Measurements from ENCODE around the gene NDUFS2. TPM values are rescaled to one million over a fixed set of nuclear protein-coding genes. Genes with fewer than 3 reads are reported as not detected.
"Not testable (repeated sequence)": the region's sequence is repeated elsewhere in the genome, so short reads cannot be mapped to it uniquely, and the experiment has no call there.

Gene NDUFS2
- total RNA-seq, 1 experiment from 2014 or later = 118 TPM

GRCh38 chr1:161207173-161207572, 5.0 kb downstream of the NDUFS2 start:
- DNase-seq (ENCODE audit: low read depth) = no peak
- in situ Hi-C loops (cut with HindIII; ENCODE audit: low pct_unique_long_range_greater_than_20kb, low sequenced_read_pairs) = loop anchor here (25.0 kb wide), 1 partner anchor 180 kb away; no protein-coding TSS in a partner anchor

GRCh38 chr1:161209790-161210409, 7.7 kb downstream of the NDUFS2 start:
- in situ Hi-C loops (cut with HindIII; ENCODE audit: low pct_unique_long_range_greater_than_20kb, low sequenced_read_pairs) = loop anchor here (25.0 kb wide), 1 partner anchor 177 kb away; no protein-coding TSS in a partner anchor
- peak; percentile 54 for DNase-seq (ENCODE audit: low read depth)

- in situ Hi-C loops (cut with HindIII; ENCODE audit: low pct_unique_long_range_greater_than_20kb, low sequenced_read_pairs) = loop anchor here (25.0 kb wide), 1 partner anchor 173 kb away; no protein-coding TSS in a partner anchor
- DNase-seq (ENCODE audit: low read depth) = no peak
Measured at GRCh38 chr1:161214369-161214768, 12.2 kb downstream of the NDUFS2 start.

GRCh38 chr1:161215076-161215475, 12.9 kb downstream of the NDUFS2 start, which contains the start of gene FCER1G:
TSS of gene FCER1G (plus strand) at chr1:161215295. CDS start at chr1:161215322, 27 bp downstream.
- in situ Hi-C loops (cut with HindIII; ENCODE audit: low pct_unique_long_range_greater_than_20kb, low sequenced_read_pairs) = loop anchor here (25.0 kb wide), 1 partner anchor 172 kb away; no protein-coding TSS in a partner anchor
- DNase-seq (ENCODE audit: low read depth) = no peak

GRCh38 chr1:161216945-161217712, 15.0 kb downstream of the NDUFS2 start:
- in situ Hi-C loops (cut with HindIII; ENCODE audit: low pct_unique_long_range_greater_than_20kb, low sequenced_read_pairs) = loop anchor here (25.0 kb wide), 1 partner anchor 170 kb away; no protein-coding TSS in a partner anchor
- DNase-seq (ENCODE audit: low read depth) = no peak

GRCh38 chr1:161217831-161218230, 15.7 kb downstream of the NDUFS2 start:
- DNase-seq (ENCODE audit: low read depth) = no peak
- in situ Hi-C loops (cut with HindIII; ENCODE audit: low pct_unique_long_range_greater_than_20kb, low sequenced_read_pairs) = loop anchor here (25.0 kb wide), 1 partner anchor 169 kb away; no protein-coding TSS in a partner anchor

GRCh38 chr1:161218301-161219077, 16.3 kb downstream of the NDUFS2 start:
- no peak for DNase-seq (ENCODE audit: low read depth)
- in situ Hi-C loops (cut with HindIII; ENCODE audit: low pct_unique_long_range_greater_than_20kb, low sequenced_read_pairs) = loop anchor here (25.0 kb wide), 1 partner anchor 169 kb away; no protein-coding TSS in a partner anchor

GRCh38 chr1:161219078-161219892, 17.1 kb downstream of the NDUFS2 start:
- no peak for DNase-seq (ENCODE audit: low read depth)
- in situ Hi-C loops (cut with HindIII; ENCODE audit: low pct_unique_long_range_greater_than_20kb, low sequenced_read_pairs) = loop anchor here (25.0 kb wide), 1 partner anchor 168 kb away; no protein-coding TSS in a partner anchor

GRCh38 chr1:161220002-161220401, 17.8 kb downstream of the NDUFS2 start:
- in situ Hi-C loops (cut with HindIII; ENCODE audit: low pct_unique_long_range_greater_than_20kb, low sequenced_read_pairs) = loop anchor here (25.0 kb wide), 1 partner anchor 167 kb away; no protein-coding TSS in a partner anchor
- no peak for DNase-seq (ENCODE audit: low read depth)

- in situ Hi-C loops (cut with HindIII; ENCODE audit: low pct_unique_long_range_greater_than_20kb, low sequenced_read_pairs) = loop anchor here (25.0 kb wide), 1 partner anchor 165 kb away; no protein-coding TSS in a partner anchor
- DNase-seq (ENCODE audit: low read depth) = no peak
Measured at GRCh38 chr1:161222175-161223019, 20.2 kb downstream of the NDUFS2 start.

GRCh38 chr1:161223805-161224694, 21.9 kb downstream of the NDUFS2 start:
- DNase-seq (ENCODE audit: low read depth) = no peak
- in situ Hi-C loops (cut with HindIII; ENCODE audit: low pct_unique_long_range_greater_than_20kb, low sequenced_read_pairs) = loop anchor here (25.0 kb wide), 1 partner anchor 163 kb away; no protein-coding TSS in a partner anchor

- in situ Hi-C loops (cut with HindIII; ENCODE audit: low pct_unique_long_range_greater_than_20kb, low sequenced_read_pairs) = loop anchor here (25.0 kb wide), 1 partner anchor 163 kb away; no protein-coding TSS in a partner anchor
- DNase-seq (ENCODE audit: low read depth) = not testable (repeated sequence)
Measured at GRCh38 chr1:161224695-161225087, 22.5 kb downstream of the NDUFS2 start.

- in situ Hi-C loops (cut with HindIII; ENCODE audit: low pct_unique_long_range_greater_than_20kb, low sequenced_read_pairs) = no loop called here
- DNase-seq (ENCODE audit: low read depth) = no peak
Measured at GRCh38 chr1:161225178-161225533, 23.0 kb downstream of the NDUFS2 start.

GRCh38 chr1:161225534-161226319, 23.6 kb downstream of the NDUFS2 start, which contains the start of gene TOMM40L:
TSS of gene TOMM40L (plus strand) at chr1:161226060. CDS start at chr1:161226490, 430 bp downstream.
- DNase-seq (ENCODE audit: low read depth) = peak; percentile 100
- in situ Hi-C loops (cut with HindIII; ENCODE audit: low pct_unique_long_range_greater_than_20kb, low sequenced_read_pairs) = no loop called here

- in situ Hi-C loops (cut with HindIII; ENCODE audit: low pct_unique_long_range_greater_than_20kb, low sequenced_read_pairs) = no loop called here
- DNase-seq (ENCODE audit: low read depth) = no peak
Measured at GRCh38 chr1:161226320-161226711, 24.1 kb downstream of the NDUFS2 start.

All from Caki2 (cell line).